HepG2 (cell line): ENCODE results near the gene ABCG4. TPM values are rescaled to one million over a fixed set of nuclear protein-coding genes. Genes with fewer than 3 reads are reported as not detected.
A peak's percentile ranks its signal among the peaks of the same experiment; 100 is the strongest.

ENCODE experiments used
- ATF7 ChIP-seq, 2 experiments: fragments of 450-650 bp in 1 of 2; sonication (generic) in 1 of 2; formaldehyde crosslinking in 1 of 2; IDR thresholded peaks; 2 replicates each; pipeline versions ENCODE4 v1.4.0 to v1.6.1; 2016 to 2020; ENCODE audit warnings: antibody characterized with exemption in 1 of 2, mild to moderate bottlenecking in 1 of 2, missing genetic modification reagents in 1 of 2
- CREM ChIP-seq, 2 experiments: sonication (generic) in 1 of 2; formaldehyde crosslinking in 1 of 2; IDR thresholded peaks; 2 replicates each; pipeline versions ENCODE4 v1.4.0 to v1.6.1; 2016 to 2020; ENCODE audit warnings: antibody characterized with exemption in 1 of 2, mild to moderate bottlenecking in 1 of 2, missing genetic modification reagents in 1 of 2
- EZH2 ChIP-seq: conservative IDR thresholded peaks from 2 replicates; pipeline ENCODE4 v1.6.1; 2012; ENCODE audit warnings: mild to moderate bottlenecking, low read depth, low read length, moderate library complexity
- HNRNPL ChIP-seq: fragments of 200-400 bp; formaldehyde crosslinking; IDR thresholded peaks from 2 replicates; pipeline ENCODE4 v1.6.1; 2017; ENCODE audit warnings: mild to moderate bottlenecking, low read depth, low read length
- KLF12 ChIP-seq: sonication (generic); formaldehyde crosslinking; IDR thresholded peaks from 2 replicates; pipeline ENCODE4 v1.4.0; 2020; ENCODE audit warnings: missing genetic modification reagents, borderline replicate concordance
- MED13 ChIP-seq: sonication (generic); formaldehyde crosslinking; IDR thresholded peaks from 2 replicates; pipeline ENCODE4 v1.5.0; 2020; ENCODE audit warnings: missing genetic modification reagents
- NCOA5 ChIP-seq: sonication (generic); formaldehyde crosslinking; IDR thresholded peaks from 2 replicates; pipeline ENCODE4 v1.4.0; 2020; ENCODE audit warnings: missing genetic modification reagents
- NFKBIZ ChIP-seq: IDR thresholded peaks from 2 replicates; pipeline ENCODE4 v1.6.1; 2018; ENCODE audit warnings: missing genetic modification reagents, missing compliant biosample characterization
- PITX1 ChIP-seq: sonication (generic); formaldehyde crosslinking; IDR thresholded peaks from 2 replicates; pipeline ENCODE4 v1.5.1; 2020; ENCODE audit warnings: mild to moderate bottlenecking, missing genetic modification reagents
- RFX5 ChIP-seq: IDR thresholded peaks from 2 replicates; pipeline ENCODE4 v1.6.1; 2011; ENCODE audit warnings: low read depth, low read length, improper control_type of control experiment
- SMC3 ChIP-seq: IDR thresholded peaks from 2 replicates; pipeline ENCODE4 v1.6.1; 2011; ENCODE audit warnings: low read length, improper control_type of control experiment
- SMYD3 ChIP-seq: sonication (generic); formaldehyde crosslinking; IDR thresholded peaks from 2 replicates; pipeline ENCODE4 v1.8.1; 2023; ENCODE audit warnings: mild to moderate bottlenecking, missing genetic modification reagents
- ZBTB38 ChIP-seq: sonication (generic); formaldehyde crosslinking; IDR thresholded peaks from 2 replicates; pipeline ENCODE4 v1.5.1; 2020; ENCODE audit warnings: mild to moderate bottlenecking, missing genetic modification reagents
- ZBTB8A ChIP-seq: sonication (generic); formaldehyde crosslinking; IDR thresholded peaks from 2 replicates; pipeline ENCODE4 v1.4.0; 2020; ENCODE audit warnings: mild to moderate bottlenecking, low read depth, missing genetic modification reagents, borderline replicate concordance
- ZMYM4 ChIP-seq: sonication (generic); formaldehyde crosslinking; IDR thresholded peaks from 2 replicates; pipeline ENCODE4 v1.8.1; 2023; ENCODE audit warnings: mild to moderate bottlenecking, missing genetic modification reagents
- ZNF10 ChIP-seq: sonication (generic); formaldehyde crosslinking; IDR thresholded peaks from 2 replicates; pipeline ENCODE4 v1.4.0; 2020; ENCODE audit warnings: mild to moderate bottlenecking, low read depth, missing genetic modification reagents, borderline replicate concordance
- ZNF180 ChIP-seq: sonication (generic); formaldehyde crosslinking; IDR thresholded peaks from 2 replicates; pipeline ENCODE4 v1.4.0; 2020; ENCODE audit warnings: low read depth, missing genetic modification reagents, borderline replicate concordance
- ZNF263 ChIP-seq: sonication (generic); formaldehyde crosslinking; IDR thresholded peaks from 2 replicates; pipeline ENCODE4 v1.4.0; 2020; ENCODE audit warnings: missing genetic modification reagents
- ZNF292 ChIP-seq: sonication (generic); formaldehyde crosslinking; IDR thresholded peaks from 2 replicates; pipeline ENCODE4 v1.8.1; 2022; ENCODE audit warnings: mild to moderate bottlenecking, low read depth, missing genetic modification reagents, borderline replicate concordance
- polyA plus RNA-seq, 8 experiments: library from polyadenylated mRNA; depleted of rRNA in 3 of 8; stranded (reverse) in 7 of 8; unstranded in 1 of 8; fragments of >200 nt; fragmentation: Illumina TruSeq in 4 of 8; extraction: Trizol in 4 of 8; gene quantifications; 2 replicates each; pipeline versions ENCODE4 v1.2.1 to v1.2.3, GENCODE V29; 2011 to 2016; ENCODE audit warnings: low read depth in 4 of 8, missing spikeins in 1 of 8, mixed read lengths in 1 of 8; ENCODE audit not compliant: insufficient read depth in 1 of 8
- total RNA-seq, 5 experiments: library from RNA; depleted of rRNA; stranded (reverse); fragments of >200 nt; fragmentation: Illumina TruSeq; extraction: Trizol; gene quantifications; 2 replicates each; pipeline ENCODE4 v1.2.3, GENCODE V29; 2016; ENCODE audit warnings: low read depth in 1 of 5
- TF ChIP-seq, protein P1 (sequence below), 2 experiments: sonication (generic) in 1 of 2; formaldehyde crosslinking in 1 of 2; IDR thresholded peaks; 2 replicates each; pipeline versions ENCODE4 v1.4.0 to v1.6.1; 2018 to 2020; ENCODE audit warnings: missing genetic modification reagents in 2 of 2, borderline replicate concordance in 1 of 2, low read depth in 1 of 2, mild to moderate bottlenecking in 1 of 2, missing biosample characterization in 1 of 2
- TF ChIP-seq, protein P2 (sequence below): sonication (generic); formaldehyde crosslinking; IDR thresholded peaks from 2 replicates; pipeline ENCODE4 v1.9.0; 2022; ENCODE audit warnings: missing genetic modification reagents, mild to moderate bottlenecking, borderline replicate concordance
- TF ChIP-seq, protein P3 (sequence below): sonication (generic); formaldehyde crosslinking; IDR thresholded peaks from 2 replicates; pipeline ENCODE4 v1.4.0; 2020; ENCODE audit warnings: missing genetic modification reagents, low read depth, mild to moderate bottlenecking, borderline replicate concordance
- TF ChIP-seq, protein P4 (sequence below): IDR thresholded peaks from 2 replicates; pipeline ENCODE4 v1.6.1; 2016; ENCODE audit warnings: missing compliant biosample characterization, missing genetic modification reagents, borderline replicate concordance

Gene ABCG4
- total and polyA plus RNA-seq, 2 of the 13 experiments (the other 11 are each of a cell fraction or from before 2014, with no cell fraction given) = not detected

DNA sequence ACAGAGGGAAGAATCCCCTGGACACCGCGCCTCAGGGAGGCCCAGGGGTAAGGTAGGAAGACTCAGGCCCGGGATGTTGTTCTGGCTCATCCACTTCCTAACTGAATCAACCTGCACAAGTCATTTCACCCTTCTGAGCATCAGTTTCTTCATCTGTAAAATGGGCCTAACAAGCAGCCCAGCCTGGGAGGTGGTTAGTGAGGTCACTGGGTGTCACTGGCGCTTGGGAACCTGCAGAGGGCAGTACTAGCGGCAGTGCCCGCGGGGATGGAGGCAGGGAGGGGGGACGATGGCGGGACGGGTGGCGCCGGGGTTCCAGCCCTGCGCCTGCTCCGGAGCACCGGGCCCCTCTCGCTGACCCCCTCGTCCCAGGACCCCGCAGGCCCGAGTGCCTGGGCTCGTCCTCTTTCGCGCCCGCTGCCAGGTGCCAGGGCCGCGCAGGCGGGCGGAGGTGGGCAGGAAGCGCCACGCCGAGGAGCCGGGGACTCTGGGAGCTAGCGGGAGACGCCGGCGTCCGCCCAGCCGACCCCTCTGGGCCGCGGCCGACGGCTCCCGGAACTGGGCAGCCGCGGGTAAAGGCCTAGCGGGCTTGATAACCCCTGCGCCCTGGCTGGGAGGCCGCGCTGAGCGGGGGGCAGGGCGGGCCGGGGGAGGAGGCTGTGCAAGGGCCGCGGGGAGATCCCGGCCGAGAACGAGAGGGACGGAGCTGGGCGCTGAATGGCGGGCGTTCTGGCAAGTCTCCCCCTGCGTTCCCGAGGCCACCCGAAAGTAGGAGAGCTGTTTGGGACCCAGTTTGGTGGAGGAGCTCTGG, 19.8 kb downstream of the ABCG4 start, which contains the start of gene NLRX1 (continued):
- TF ChIP-seq, protein P1, sequence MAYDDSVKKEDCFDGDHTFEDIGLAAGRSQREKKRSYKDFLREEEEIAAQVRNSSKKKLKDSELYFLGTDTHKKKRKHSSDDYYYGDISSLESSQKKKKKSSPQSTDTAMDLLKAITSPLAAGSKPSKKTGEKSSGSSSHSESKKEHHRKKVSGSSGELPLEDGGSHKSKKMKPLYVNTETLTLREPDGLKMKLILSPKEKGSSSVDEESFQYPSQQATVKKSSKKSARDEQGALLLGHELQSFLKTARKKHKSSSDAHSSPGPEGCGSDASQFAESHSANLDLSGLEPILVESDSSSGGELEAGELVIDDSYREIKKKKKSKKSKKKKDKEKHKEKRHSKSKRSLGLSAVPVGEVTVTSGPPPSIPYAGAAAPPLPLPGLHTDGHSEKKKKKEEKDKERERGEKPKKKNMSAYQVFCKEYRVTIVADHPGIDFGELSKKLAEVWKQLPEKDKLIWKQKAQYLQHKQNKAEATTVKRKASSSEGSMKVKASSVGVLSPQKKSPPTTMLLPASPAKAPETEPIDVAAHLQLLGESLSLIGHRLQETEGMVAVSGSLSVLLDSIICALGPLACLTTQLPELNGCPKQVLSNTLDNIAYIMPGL (CRISPR knock-in tag; IDR thresholded peaks at IDR 0.05; ENCODE audit: borderline replicate concordance in 1 of 2, low read depth in 1 of 2) = peak; percentile 95 to 99; a peak in 3 of 4 replicates
- no peak; the same call in 1 of the 2 replicates for TF ChIP-seq ZBTB38 (CRISPR knock-in tag)
- no peak for TF ChIP-seq ZNF263 (CRISPR knock-in tag)
- TF ChIP-seq EZH2 = no peak
- TF ChIP-seq HNRNPL = peak; percentile 75
- TF ChIP-seq ZNF180 (CRISPR knock-in tag) = no peak
- TF ChIP-seq ZBTB8A (CRISPR knock-in tag) = no peak
- TF ChIP-seq ATF7 (IDR thresholded peaks at IDR 0.05) = peak; percentile 53; the same call in 1 of the 2 replicates
- no peak for TF ChIP-seq ATF7 (CRISPR knock-in tag; IDR thresholded peaks at IDR 0.05)
- TF ChIP-seq RFX5 = no peak
- no peak for TF ChIP-seq ZNF292 (CRISPR knock-in tag)
- no peak for TF ChIP-seq SMC3
- peak; percentile 83; the same call in 1 of the 2 replicates for TF ChIP-seq KLF12 (CRISPR knock-in tag)
- 0 out of 2 replicates have a peak, but pooled peaks have one; percentile 38 for TF ChIP-seq MED13 (CRISPR knock-in tag)
- TF ChIP-seq NFKBIZ (CRISPR knock-in tag) = peak; percentile 19; the same call in 1 of the 2 replicates
- peak; percentile 38; the same call in 1 of the 2 replicates for TF ChIP-seq PITX1 (CRISPR knock-in tag)
- TF ChIP-seq ZNF10 (CRISPR knock-in tag) = no peak
- TF ChIP-seq CREM (IDR thresholded peaks at IDR 0.05) = peak; percentile 38; the same call in 1 of the 2 replicates
- TF ChIP-seq CREM (CRISPR knock-in tag; IDR thresholded peaks at IDR 0.05) = no peak
- TF ChIP-seq SMYD3 = no peak
- TF ChIP-seq, protein P2, sequence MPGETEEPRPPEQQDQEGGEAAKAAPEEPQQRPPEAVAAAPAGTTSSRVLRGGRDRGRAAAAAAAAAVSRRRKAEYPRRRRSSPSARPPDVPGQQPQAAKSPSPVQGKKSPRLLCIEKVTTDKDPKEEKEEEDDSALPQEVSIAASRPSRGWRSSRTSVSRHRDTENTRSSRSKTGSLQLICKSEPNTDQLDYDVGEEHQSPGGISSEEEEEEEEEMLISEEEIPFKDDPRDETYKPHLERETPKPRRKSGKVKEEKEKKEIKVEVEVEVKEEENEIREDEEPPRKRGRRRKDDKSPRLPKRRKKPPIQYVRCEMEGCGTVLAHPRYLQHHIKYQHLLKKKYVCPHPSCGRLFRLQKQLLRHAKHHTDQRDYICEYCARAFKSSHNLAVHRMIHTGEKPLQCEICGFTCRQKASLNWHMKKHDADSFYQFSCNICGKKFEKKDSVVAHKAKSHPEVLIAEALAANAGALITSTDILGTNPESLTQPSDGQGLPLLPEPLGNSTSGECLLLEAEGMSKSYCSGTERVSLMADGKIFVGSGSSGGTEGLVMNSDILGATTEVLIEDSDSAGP (CRISPR knock-in tag) = peak; percentile 74
- TF ChIP-seq, protein P3, sequence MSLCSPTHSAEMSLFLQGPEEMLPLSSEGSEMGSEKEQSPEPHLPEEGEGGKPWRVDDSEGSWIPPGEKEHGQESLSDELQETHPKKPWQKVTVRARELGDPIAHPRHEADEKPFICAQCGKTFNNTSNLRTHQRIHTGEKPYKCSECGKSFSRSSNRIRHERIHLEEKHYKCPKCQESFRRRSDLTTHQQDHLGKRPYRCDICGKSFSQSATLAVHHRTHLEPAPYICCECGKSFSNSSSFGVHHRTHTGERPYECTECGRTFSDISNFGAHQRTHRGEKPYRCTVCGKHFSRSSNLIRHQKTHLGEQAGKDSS = no peak
- peak; percentile 71; the same call in 1 of the 2 replicates for TF ChIP-seq NCOA5
- TF ChIP-seq, protein P4, sequence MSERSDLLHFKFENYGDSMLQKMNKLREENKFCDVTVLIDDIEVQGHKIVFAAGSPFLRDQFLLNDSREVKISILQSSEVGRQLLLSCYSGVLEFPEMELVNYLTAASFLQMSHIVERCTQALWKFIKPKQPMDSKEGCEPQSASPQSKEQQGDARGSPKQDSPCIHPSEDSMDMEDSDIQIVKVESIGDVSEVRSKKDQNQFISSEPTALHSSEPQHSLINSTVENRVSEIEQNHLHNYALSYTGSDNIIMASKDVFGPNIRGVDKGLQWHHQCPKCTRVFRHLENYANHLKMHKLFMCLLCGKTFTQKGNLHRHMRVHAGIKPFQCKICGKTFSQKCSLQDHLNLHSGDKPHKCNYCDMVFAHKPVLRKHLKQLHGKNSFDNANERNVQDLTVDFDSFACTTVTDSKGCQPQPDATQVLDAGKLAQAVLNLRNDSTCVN (CRISPR knock-in tag) = no peak
- TF ChIP-seq ZMYM4 (CRISPR knock-in tag) = peak; percentile 54
